KOPT-K1 (cell line): ENCODE data around the gene OTOG.

Experiments used
- H3K27ac ChIP-seq: fragments of 200-600 bp; sonication (generic); 2 replicates; pipeline ENCODE4 v1.5.1; 2016; ENCODE audit warnings: antibody characterized with exemption, mild to moderate bottlenecking, low read depth, low read length; ENCODE audit not compliant: poor library complexity, severe bottlenecking
- H3K36me3 ChIP-seq: fragments of 200-600 bp; sonication (generic); 2 replicates; pipeline ENCODE4 v1.5.1; 2017; ENCODE audit warnings: antibody characterized with exemption, mild to moderate bottlenecking, low read length, moderate library complexity; ENCODE audit not compliant: insufficient read depth
- H3K9me3 ChIP-seq: fragments of 200-600 bp; sonication (generic); 2 replicates; pipeline ENCODE4 v1.5.1; 2017; ENCODE audit warnings: antibody characterized with exemption, low read length, mild to moderate bottlenecking; ENCODE audit not compliant: insufficient read depth, poor library complexity, severe bottlenecking

OTOG gene

DNA sequence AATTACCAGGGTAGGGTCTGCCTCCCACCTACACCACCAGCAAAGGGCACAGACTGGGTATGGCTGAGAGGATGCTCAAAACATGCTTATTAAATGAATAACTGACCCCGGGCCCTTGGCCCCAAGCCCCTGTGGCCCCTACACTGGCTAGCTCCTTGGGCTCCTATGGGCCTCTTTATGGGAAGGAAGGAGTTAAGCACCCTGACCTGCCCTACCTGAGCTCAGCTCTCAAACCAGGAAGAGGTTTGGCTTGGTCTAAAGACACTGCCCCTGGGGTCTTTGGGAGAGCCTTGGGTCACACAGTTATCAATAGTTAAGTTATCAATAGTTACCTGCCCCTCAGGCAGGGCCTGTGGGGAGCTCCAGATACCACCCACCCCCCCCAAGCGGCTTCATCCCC is 4.0 kb upstream of the OTOG start:
- H3K9me3 ChIP-seq: no peaks in the 10 kb centered on the region
- no peaks in the 10 kb centered on the region for H3K36me3 ChIP-seq
- H3K27ac ChIP-seq: no peak overlapping the region

- no peaks in the 10 kb centered on the region for H3K36me3 ChIP-seq
- no peaks in the 10 kb centered on the region for H3K9me3 ChIP-seq
- H3K27ac ChIP-seq: no peak overlapping the region
Observed at GRCh38 chr11:17543574-17544180, 3.4 kb upstream of the OTOG start.

DNA sequence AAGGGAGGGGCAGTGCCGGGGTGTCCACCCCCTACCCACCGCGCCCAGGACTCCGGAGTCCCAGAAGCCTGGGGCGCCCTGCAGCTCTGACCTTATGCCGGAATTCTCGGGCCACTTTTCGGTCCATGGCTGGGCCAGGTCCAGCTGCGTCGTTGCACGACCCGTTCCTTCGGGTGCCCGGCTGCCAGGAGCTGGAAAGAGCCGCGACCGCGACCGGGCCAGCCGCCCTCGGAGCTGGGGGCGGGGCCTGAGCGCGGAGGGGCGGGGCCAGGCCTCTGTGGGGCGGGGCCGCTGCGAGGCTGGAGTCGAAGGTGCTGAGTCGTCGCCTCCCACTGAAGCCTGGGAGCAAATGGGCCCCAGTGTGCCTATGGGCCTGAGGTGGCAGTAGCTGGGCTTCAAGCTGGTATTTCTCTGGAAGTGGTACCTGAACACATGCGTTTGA is 2.9 kb upstream of the OTOG start, which contains the start of gene USH1C:
TSS of gene USH1C (minus strand) at position 236 of the 442 bp plus-strand sequence. CDS start at position 127, 109 bp downstream.
- Histone ChIP-seq H3K9me3 (no peaks in the 10 kb centered on the region), H3K36me3 (no peaks in the 10 kb centered on the region), H3K27ac (no peak within 1 kb of the TSS)

- Histone ChIP-seq H3K27ac (no peak overlapping the region), H3K36me3 (no peaks in the 10 kb centered on the region), H3K9me3 (no peaks in the 10 kb centered on the region)
Observed at GRCh38 chr11:17546240-17546639, 819 bp upstream of the OTOG start.

GRCh38 chr11:17547932-17548331 is 873 bp downstream of the OTOG start:
- no peaks in the 10 kb centered on the region for H3K36me3 ChIP-seq
- H3K27ac ChIP-seq: no peak overlapping the region
- no peaks in the 10 kb centered on the region for H3K9me3 ChIP-seq

- no peaks in the 10 kb centered on the region for H3K9me3 ChIP-seq
- no peaks in the 10 kb centered on the region for H3K36me3 ChIP-seq
- H3K27ac ChIP-seq: no peak overlapping the region
Observed at GRCh38 chr11:17548444-17548843, 1.4 kb downstream of the OTOG start.

GRCh38 chr11:17550450-17551346 is 3.6 kb downstream of the OTOG start:
- H3K27ac ChIP-seq: no peak overlapping the region
- no peaks in the 10 kb centered on the region for H3K36me3 ChIP-seq
- H3K9me3 ChIP-seq: no peaks in the 10 kb centered on the region

- Histone ChIP-seq H3K36me3 (no peaks in the 10 kb centered on the region), H3K9me3 (no peaks in the 10 kb centered on the region), H3K27ac (no peak overlapping the region)
Observed at GRCh38 chr11:17551347-17552040, 4.4 kb downstream of the OTOG start.

GRCh38 chr11:17552041-17552355 is 4.9 kb downstream of the OTOG start:
- no peak overlapping the region for H3K27ac ChIP-seq
- H3K9me3 ChIP-seq: no peaks in the 10 kb centered on the region
- H3K36me3 ChIP-seq: no peaks in the 10 kb centered on the region

DNA sequence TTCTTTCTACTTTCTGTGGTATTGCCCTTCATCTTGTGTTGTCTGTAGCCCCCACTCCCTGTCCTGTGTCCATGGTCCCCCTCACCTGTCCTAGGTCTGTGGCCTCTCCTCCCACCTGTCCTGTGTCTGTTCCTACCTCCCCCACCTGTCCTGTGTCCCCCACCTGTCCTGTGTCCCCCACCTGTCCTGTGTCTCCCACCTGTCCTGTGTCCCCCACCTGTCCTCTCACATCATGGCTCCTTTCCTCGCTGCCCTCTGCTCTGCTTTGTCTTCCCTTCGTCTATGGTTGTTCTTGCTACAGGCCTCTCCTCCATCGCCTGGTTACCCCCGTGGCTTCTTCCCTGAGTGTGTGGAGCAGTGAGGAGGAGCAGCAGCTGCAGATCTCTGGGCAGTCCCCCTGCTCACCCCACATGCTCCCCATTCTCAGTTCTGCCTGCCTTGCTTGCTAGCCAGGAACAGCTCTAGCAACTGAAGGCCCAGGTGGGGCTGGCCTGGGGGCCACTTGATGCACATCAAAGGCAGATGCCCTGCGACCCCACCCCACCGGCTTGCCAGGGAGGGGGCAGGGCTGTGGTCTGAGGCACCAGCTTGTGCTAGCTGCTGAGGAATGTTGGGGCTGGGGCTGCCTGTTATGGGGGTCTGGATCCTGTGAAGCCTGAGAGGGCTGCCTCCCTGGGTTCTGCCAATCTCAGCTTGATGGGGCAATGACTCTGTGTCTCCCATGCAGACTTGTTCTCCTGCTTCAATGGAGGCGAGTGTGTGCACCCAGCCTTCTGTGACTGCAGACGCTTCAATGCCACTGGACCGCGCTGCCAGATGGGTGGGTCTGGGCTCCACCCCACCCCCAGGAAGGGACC is 5.6 kb downstream of the OTOG start:
- Histone ChIP-seq H3K36me3 (no peaks in the 10 kb centered on the region), H3K27ac (no peak overlapping the region), H3K9me3 (no peaks in the 10 kb centered on the region)

GRCh38 chr11:17553249-17553546 is 6.1 kb downstream of the OTOG start:
- H3K36me3 ChIP-seq: no peaks in the 10 kb centered on the region
- no peak overlapping the region for H3K27ac ChIP-seq
- no peaks in the 10 kb centered on the region for H3K9me3 ChIP-seq

- no peaks in the 10 kb centered on the region for H3K36me3 ChIP-seq
- no peak overlapping the region for H3K27ac ChIP-seq
- H3K9me3 ChIP-seq: no peaks in the 10 kb centered on the region
Observed at GRCh38 chr11:17554487-17554886, 7.4 kb downstream of the OTOG start.

DNA sequence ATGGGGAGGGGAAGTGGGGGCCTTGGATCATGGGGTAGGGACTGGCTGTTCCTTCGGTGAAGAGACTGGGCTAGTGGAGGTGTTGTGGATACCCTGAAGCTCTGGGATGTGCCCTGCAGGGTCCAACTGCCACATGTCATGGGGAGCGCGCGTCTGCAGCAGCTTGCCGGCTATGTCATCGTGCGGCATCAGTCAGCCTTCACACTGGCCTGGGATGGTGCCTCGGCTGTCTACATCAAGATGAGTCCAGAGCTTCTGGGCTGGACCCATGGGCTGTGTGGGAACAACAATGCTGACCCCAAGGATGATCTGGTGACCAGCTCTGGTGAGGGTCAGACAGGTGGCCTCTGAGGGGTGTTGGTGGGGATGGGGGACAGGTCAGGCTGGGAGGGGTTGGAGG is 9.9 kb downstream of the OTOG start:
- Histone ChIP-seq H3K9me3 (no peaks in the 10 kb centered on the region), H3K27ac (no peak overlapping the region), H3K36me3 (no peaks in the 10 kb centered on the region)

DNA sequence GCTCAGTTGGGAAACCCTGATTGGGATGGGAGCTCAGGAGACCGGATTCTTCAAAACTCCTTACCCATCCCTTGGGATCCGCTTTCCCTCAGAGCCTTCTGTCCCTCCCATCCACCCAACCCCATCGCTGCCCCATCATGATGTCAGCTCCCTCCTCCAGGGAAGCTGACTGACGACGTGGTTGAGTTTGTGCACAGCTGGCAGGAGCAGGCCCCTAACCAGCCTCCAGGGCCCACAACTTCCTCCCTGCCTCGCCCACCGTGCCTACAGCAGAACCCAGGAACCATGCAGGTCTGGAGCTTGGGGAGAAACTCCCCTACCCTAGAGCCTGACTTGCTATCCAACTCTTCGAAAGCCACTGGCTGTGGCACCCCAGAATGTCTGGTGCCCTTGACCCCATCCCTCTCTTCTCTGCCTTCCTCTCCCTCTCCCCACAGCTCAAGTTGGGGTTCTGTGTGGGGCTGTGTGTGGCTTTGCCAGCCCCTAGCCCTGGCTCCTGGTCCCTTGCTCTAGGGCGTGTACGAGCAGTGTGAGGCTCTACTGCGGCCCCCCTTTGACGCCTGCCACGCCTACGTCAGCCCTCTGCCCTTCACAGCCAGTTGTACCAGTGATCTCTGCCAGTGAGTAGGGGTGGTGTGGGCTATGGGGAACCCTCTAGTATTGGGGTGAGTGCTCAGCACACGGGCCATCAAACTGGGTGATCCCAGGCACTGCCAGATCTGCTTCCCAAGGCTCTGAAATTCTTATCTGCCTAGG is 11.1 kb downstream of the OTOG start:
- no peak overlapping the region for H3K27ac ChIP-seq
- no peaks in the 10 kb centered on the region for H3K9me3 ChIP-seq

More for the DNA sequence above, 11.1 kb downstream of the OTOG start:
- no peaks in the 10 kb centered on the region for H3K36me3 ChIP-seq
